ENCODE measurements around the gene ATF6B. TPM values are rescaled to one million over a fixed set of nuclear protein-coding genes. Genes with fewer than 3 reads are reported as not detected.

Gene ATF6B
- total and polyA plus RNA-seq, 2 experiments from 2014 or later, result 24.9 to 26.1 TPM

DNA sequence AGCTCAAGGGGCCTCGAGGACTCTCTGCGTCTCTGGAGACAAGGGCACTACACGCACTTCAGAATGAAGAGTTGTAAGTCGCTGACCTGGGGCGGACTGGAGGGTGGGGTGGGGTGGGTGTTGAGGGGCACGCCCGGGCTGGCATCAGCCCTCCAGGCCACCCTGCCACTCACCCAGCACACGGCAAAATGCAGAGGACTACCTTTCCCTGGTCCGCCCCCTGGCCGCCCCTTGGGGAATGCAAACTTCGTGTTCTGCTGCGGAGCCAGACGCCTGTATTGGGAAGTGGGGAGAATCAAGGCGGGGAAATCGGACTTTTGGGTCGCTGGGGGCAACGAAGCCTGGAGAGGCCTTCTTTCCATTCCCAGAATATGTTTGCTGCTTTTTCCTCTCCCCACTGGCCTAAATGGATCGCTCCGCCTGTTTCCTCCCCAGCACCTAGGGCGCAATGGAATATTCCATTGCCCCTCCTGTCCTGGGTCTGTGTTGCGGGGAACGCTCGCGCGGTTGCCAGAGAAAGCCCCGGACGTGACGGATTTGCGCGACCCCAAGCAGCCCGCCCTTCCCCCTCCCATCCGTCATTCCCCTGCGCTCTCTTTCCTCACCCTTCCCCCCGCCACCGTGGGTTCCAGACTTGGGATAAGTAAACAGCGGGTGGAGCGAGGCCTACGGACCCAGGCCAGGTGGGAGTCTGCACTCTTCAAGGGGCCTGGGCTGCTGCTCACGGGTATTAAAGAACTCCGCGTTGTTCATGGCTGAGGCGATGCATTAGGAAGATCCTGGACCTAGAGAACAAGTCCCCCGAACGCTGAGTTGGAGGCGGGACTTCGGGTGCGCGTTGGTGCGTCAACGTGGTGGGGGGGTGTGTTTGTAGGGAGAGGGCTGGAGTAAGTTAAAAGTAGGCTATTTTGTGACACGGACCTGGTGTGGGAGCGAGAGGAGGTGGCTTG is 25.8 kb upstream of the ATF6B start, which contains the start of gene PPT2:
Gene PPT2, plus strand, starts transcription at position 578 of the 950 bp plus-strand sequence. CDS start 454 bp downstream, outside the sequence.
- Histone ChIP-seq H3K27me3 (ENCODE audit: insufficient read depth) (peaks cover 44% of the 10 kb centered on the region), H3K27ac (ENCODE audit: low read depth) (peak within 1 kb of the TSS; percentile 79), H3K79me2 (replicated peaks; ENCODE audit: insufficient read depth) (no peaks in the 10 kb centered on the region), H3K36me3 (ENCODE audit: insufficient read depth) (peaks cover 10% of the 10 kb centered on the region), H3K9me2 (ENCODE audit: insufficient read depth) (no peaks in the 10 kb centered on the region), H3K4me3 (peak within 1 kb of the TSS; percentile 100), H3F3A (replicated peaks; ENCODE audit: low read depth) (peaks cover 9% of the 10 kb centered on the region), H2AFZ (peak within 1 kb of the TSS; percentile 100), H4K20me1 (replicated peaks; ENCODE audit: insufficient read depth) (0 out of 2 replicates have a peak, but pooled peaks cover 8% of the 10 kb centered on the region), H3K4me1 (ENCODE audit: insufficient read depth) (peaks cover 28% of the 10 kb centered on the region), H3K4me2 (peak within 1 kb of the TSS; percentile 100)
- Mint-ChIP-seq H3K27me3 (ENCODE audit: insufficient read depth, low read depth, poor library complexity) (peaks cover 43% of the 10 kb centered on the region), H3K36me3 (ENCODE audit: low read depth) (peaks cover 26% of the 10 kb centered on the region), H3K4me3 (peak within 1 kb of the TSS; percentile 94), H3K4me1 (peaks cover 42% of the 10 kb centered on the region), H3K9me3 (no peaks in the 10 kb centered on the region; the same call in 1 of the 3 replicates), H3K27ac (peak within 1 kb of the TSS; percentile 96)
- DNase-seq (ENCODE audit: low spot score) (peak; percentile 96), ATAC-seq (peak; percentile 41)
- TF ChIP-seq, protein P1, sequence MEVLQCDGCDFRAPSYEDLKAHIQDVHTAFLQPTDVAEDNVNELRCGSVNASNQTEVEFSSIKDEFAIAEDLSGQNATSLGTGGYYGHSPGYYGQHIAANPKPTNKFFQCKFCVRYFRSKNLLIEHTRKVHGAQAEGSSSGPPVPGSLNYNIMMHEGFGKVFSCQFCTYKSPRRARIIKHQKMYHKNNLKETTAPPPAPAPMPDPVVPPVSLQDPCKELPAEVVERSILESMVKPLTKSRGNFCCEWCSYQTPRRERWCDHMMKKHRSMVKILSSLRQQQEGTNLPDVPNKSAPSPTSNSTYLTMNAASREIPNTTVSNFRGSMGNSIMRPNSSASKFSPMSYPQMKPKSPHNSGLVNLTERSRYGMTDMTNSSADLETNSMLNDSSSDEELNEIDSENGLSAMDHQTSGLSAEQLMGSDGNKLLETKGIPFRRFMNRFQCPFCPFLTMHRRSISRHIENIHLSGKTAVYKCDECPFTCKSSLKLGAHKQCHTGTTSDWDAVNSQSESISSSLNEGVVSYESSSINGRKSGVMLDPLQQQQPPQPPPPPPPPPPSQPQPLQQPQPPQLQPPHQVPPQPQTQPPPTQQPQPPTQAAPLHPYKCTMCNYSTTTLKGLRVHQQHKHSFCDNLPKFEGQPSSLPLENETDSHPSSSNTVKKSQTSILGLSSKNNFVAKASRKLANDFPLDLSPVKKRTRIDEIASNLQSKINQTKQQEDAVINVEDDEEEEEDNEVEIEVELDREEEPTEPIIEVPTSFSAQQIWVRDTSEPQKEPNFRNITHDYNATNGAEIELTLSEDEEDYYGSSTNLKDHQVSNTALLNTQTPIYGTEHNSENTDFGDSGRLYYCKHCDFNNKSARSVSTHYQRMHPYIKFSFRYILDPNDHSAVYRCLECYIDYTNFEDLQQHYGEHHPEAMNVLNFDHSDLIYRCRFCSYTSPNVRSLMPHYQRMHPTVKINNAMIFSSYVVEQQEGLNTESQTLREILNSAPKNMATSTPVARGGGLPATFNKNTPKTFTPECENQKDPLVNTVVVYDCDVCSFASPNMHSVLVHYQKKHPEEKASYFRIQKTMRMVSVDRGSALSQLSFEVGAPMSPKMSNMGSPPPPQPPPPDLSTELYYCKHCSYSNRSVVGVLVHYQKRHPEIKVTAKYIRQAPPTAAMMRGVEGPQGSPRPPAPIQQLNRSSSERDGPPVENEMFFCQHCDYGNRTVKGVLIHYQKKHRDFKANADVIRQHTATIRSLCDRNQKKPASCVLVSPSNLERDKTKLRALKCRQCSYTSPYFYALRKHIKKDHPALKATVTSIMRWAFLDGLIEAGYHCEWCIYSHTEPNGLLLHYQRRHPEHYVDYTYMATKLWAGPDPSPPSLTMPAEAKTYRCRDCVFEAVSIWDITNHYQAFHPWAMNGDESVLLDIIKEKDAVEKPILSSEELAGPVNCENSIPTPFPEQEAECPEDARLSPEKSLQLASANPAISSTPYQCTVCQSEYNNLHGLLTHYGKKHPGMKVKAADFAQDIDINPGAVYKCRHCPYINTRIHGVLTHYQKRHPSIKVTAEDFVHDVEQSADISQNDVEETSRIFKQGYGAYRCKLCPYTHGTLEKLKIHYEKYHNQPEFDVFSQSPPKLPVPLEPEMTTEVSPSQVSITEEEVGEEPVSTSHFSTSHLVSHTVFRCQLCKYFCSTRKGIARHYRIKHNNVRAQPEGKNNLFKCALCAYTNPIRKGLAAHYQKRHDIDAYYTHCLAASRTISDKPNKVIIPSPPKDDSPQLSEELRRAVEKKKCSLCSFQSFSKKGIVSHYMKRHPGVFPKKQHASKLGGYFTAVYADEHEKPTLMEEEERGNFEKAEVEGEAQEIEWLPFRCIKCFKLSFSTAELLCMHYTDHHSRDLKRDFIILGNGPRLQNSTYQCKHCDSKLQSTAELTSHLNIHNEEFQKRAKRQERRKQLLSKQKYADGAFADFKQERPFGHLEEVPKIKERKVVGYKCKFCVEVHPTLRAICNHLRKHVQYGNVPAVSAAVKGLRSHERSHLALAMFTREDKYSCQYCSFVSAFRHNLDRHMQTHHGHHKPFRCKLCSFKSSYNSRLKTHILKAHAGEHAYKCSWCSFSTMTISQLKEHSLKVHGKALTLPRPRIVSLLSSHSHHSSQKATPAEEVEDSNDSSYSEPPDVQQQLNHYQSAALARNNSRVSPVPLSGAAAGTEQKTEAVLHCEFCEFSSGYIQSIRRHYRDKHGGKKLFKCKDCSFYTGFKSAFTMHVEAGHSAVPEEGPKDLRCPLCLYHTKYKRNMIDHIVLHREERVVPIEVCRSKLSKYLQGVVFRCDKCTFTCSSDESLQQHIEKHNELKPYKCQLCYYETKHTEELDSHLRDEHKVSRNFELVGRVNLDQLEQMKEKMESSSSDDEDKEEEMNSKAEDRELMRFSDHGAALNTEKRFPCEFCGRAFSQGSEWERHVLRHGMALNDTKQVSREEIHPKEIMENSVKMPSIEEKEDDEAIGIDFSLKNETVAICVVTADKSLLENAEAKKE (CRISPR knock-in tag; IDR thresholded peaks at IDR 0.05), result no peak
- TF ChIP-seq, protein P2, sequence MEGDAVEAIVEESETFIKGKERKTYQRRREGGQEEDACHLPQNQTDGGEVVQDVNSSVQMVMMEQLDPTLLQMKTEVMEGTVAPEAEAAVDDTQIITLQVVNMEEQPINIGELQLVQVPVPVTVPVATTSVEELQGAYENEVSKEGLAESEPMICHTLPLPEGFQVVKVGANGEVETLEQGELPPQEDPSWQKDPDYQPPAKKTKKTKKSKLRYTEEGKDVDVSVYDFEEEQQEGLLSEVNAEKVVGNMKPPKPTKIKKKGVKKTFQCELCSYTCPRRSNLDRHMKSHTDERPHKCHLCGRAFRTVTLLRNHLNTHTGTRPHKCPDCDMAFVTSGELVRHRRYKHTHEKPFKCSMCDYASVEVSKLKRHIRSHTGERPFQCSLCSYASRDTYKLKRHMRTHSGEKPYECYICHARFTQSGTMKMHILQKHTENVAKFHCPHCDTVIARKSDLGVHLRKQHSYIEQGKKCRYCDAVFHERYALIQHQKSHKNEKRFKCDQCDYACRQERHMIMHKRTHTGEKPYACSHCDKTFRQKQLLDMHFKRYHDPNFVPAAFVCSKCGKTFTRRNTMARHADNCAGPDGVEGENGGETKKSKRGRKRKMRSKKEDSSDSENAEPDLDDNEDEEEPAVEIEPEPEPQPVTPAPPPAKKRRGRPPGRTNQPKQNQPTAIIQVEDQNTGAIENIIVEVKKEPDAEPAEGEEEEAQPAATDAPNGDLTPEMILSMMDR (conservative IDR thresholded peaks at IDR 0.05; ENCODE audit: low read depth in 2 of 2), result peak in 1 of 2 experiments; percentile 9; a peak in 1 of 4 replicates
- TF ChIP-seq JUNB (IDR thresholded peaks at IDR 0.05; ENCODE audit: unreplicated experiment), result no peak
- peak; percentile 97 for TF ChIP-seq CREB1 (CRISPR knock-in tag; IDR thresholded peaks at IDR 0.05; ENCODE audit: low read depth)
- TF ChIP-seq, protein P3, sequence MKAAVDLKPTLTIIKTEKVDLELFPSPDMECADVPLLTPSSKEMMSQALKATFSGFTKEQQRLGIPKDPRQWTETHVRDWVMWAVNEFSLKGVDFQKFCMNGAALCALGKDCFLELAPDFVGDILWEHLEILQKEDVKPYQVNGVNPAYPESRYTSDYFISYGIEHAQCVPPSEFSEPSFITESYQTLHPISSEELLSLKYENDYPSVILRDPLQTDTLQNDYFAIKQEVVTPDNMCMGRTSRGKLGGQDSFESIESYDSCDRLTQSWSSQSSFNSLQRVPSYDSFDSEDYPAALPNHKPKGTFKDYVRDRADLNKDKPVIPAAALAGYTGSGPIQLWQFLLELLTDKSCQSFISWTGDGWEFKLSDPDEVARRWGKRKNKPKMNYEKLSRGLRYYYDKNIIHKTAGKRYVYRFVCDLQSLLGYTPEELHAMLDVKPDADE (IDR thresholded peaks at IDR 0.05), result 0 out of 2 replicates have a peak, but pooled peaks have one; percentile 55
- TF ChIP-seq ZNF331 (CRISPR knock-in tag; IDR thresholded peaks at IDR 0.05; ENCODE audit: low read depth), result 0 out of 2 replicates have a peak, but pooled peaks have one; percentile 6
- peak; percentile 36; the same call in 1 of the 2 replicates for TF ChIP-seq POLR2AphosphoS5 (IDR thresholded peaks at IDR 0.05; ENCODE audit: low read depth)

All from GM23338 (cell line).